Neuronal stem cell (in vitro differentiated cells): Measurements from ENCODE around the gene RGS14.
A peak's percentile ranks its signal among the peaks of the same experiment; 100 is the strongest.

Source experiments
- DNase-seq: peaks from one replicate; pipeline ENCODE4 v3.0.0-alpha.2; 2013; ENCODE audit warnings: low spot score
- H2AFZ ChIP-seq: one replicate; pipeline ENCODE4 v1.6.1; 2013; ENCODE audit warnings: mild to moderate bottlenecking, low read length, inconsistent platforms
- H2AK5ac ChIP-seq: 2 replicates; pipeline ENCODE4 v1.6.1; 2013; ENCODE audit warnings: low read depth, mild to moderate bottlenecking, inconsistent platforms, low read length, moderate library complexity, mixed read lengths
- H2BK120ac ChIP-seq: 2 replicates; pipeline ENCODE4 v1.6.1; 2013; ENCODE audit warnings: low read depth, mild to moderate bottlenecking, inconsistent platforms, low read length, moderate library complexity, mixed read lengths
- H2BK12ac ChIP-seq: one replicate; pipeline ENCODE4 v1.6.1; 2013; ENCODE audit warnings: low read length, inconsistent platforms
- H2BK15ac ChIP-seq: 2 replicates; pipeline ENCODE4 v1.6.1; 2013; ENCODE audit warnings: mild to moderate bottlenecking, low read length, inconsistent platforms, mixed read lengths
- H2BK5ac ChIP-seq: one replicate; pipeline ENCODE4 v1.6.1; 2013; ENCODE audit warnings: inconsistent platforms, mild to moderate bottlenecking, low read length, moderate library complexity
- H3K14ac ChIP-seq: one replicate; pipeline ENCODE4 v1.6.1; 2013; ENCODE audit warnings: low read length, inconsistent platforms
- H3K18ac ChIP-seq: 2 replicates; pipeline ENCODE4 v1.6.1; 2013; ENCODE audit warnings: low read length, inconsistent platforms
- H3K23ac ChIP-seq: 2 replicates; pipeline ENCODE4 v1.6.1; 2013; ENCODE audit warnings: low read depth, mild to moderate bottlenecking, mixed read lengths, low read length, inconsistent platforms; ENCODE audit not compliant: poor library complexity
- H3K27ac ChIP-seq: replicated peaks from 3 replicates; pipeline ENCODE4 v1.5.1; 2013; ENCODE audit warnings: low read length, inconsistent platforms
- H3K27me3 ChIP-seq, 3 experiments: 2 replicates each; pipeline ENCODE4 v1.6.1; 2013; ENCODE audit warnings: low read length in 3 of 3, mild to moderate bottlenecking in 2 of 3, inconsistent platforms in 1 of 3, low read depth in 1 of 3, mixed read lengths in 1 of 3, moderate library complexity in 1 of 3; ENCODE audit not compliant: control insufficient read depth in 3 of 3, insufficient read depth in 3 of 3
- H3K36me3 ChIP-seq, 2 donors: replicated peaks in 1 of 2; 2 replicates each; pipeline ENCODE4 v1.6.1; 2013; ENCODE audit warnings: low read length in 2 of 2; ENCODE audit not compliant: control insufficient read depth in 2 of 2, insufficient read depth in 2 of 2
- H3K4ac ChIP-seq: 2 replicates; pipeline ENCODE4 v1.6.1; 2013; ENCODE audit warnings: inconsistent platforms, mild to moderate bottlenecking, low read length, moderate library complexity
- H3K4me1 ChIP-seq, 2 donors: 1 replicate in 1 of 2; 2 replicates in 1 of 2; pipeline ENCODE4 v1.6.1; 2013; ENCODE audit warnings: low read length in 2 of 2, low read depth in 1 of 2; ENCODE audit not compliant: control insufficient read depth in 2 of 2, insufficient read depth in 1 of 2
- H3K4me2 ChIP-seq: one replicate; pipeline ENCODE4 v1.6.1; 2013; ENCODE audit warnings: mild to moderate bottlenecking, low read length, inconsistent platforms; ENCODE audit not compliant: insufficient read depth, poor library complexity, severe bottlenecking
- H3K4me3 ChIP-seq, 2 donors: 2 replicates each; pipeline ENCODE4 v1.5.1; 2013; ENCODE audit warnings: low read length in 2 of 2, mild to moderate bottlenecking in 2 of 2, inconsistent platforms in 1 of 2, moderate library complexity in 1 of 2
- H3K79me1 ChIP-seq: one replicate; pipeline ENCODE4 v1.6.1; 2013; ENCODE audit warnings: low read depth, mild to moderate bottlenecking, inconsistent platforms, low read length, moderate library complexity
- H3K9ac ChIP-seq: one replicate; pipeline ENCODE4 v1.6.1; 2013; ENCODE audit warnings: mild to moderate bottlenecking, low read depth, low read length, inconsistent platforms; ENCODE audit not compliant: poor library complexity
- H3K9me3 ChIP-seq, 2 donors: replicated peaks in 1 of 2; 2 replicates each; pipeline versions ENCODE3 to v1.6.1; 2013; ENCODE audit warnings: low read length in 2 of 2, mild to moderate bottlenecking in 2 of 2, inconsistent platforms in 1 of 2, low read depth in 1 of 2, mixed read lengths in 1 of 2, moderate library complexity in 1 of 2; ENCODE audit not compliant: control insufficient read depth in 2 of 2, insufficient read depth in 1 of 2
- H4K8ac ChIP-seq: one replicate; pipeline ENCODE4 v1.6.1; 2013; ENCODE audit warnings: low read depth, mild to moderate bottlenecking, inconsistent platforms, low read length, moderate library complexity
- H4K91ac ChIP-seq: one replicate; pipeline ENCODE4 v1.6.1; 2013; ENCODE audit warnings: low read length, low read depth, mild to moderate bottlenecking, inconsistent platforms; ENCODE audit not compliant: poor library complexity
- WGBS, 2 donors: extraction: QIAGEN DNeasy Blood & Tissue Kit; methylation state at CpG; one replicate each; pipeline ENCODE4 v1.1.7; 2013; ENCODE audit warnings: missing lambda C conversion rate in 2 of 2, mixed read lengths in 1 of 2; ENCODE audit not compliant: insufficient read length in 2 of 2, insufficient replicate concordance in 1 of 2; ENCODE audit errors: extremely low coverage in 2 of 2; 5-methylcytosine and 5-hydroxymethylcytosine counted together

Gene RGS14

GRCh38 chr5:177329883-177330282, 27.8 kb upstream of the RGS14 start:
- WGBS, 2 donors, result no CpG with 5 or more reads among the region's 6 CpGs
- no peak overlapping the region for H2AFZ ChIP-seq
- H2BK12ac ChIP-seq, result no peak overlapping the region
- no peak overlapping the region for H3K18ac ChIP-seq
- peaks cover 0 to 7% of the 10 kb centered on the region in 2 donors for H3K4me1 ChIP-seq
- DNase-seq, result no peak
- no peak overlapping the region for H4K8ac ChIP-seq
- no peak overlapping the region for H3K23ac ChIP-seq
- no peak overlapping the region for H3K4me3 ChIP-seq
- no peaks in the 10 kb centered on the region for H3K27me3 ChIP-seq
- no peak overlapping the region for H4K91ac ChIP-seq
- H3K14ac ChIP-seq, result no peak overlapping the region
- no peak overlapping the region for H2BK120ac ChIP-seq
- no peak overlapping the region for H3K9ac ChIP-seq
- H3K27ac ChIP-seq, result no peak overlapping the region
- H2BK5ac ChIP-seq, result no peak overlapping the region
- H2AK5ac ChIP-seq, result no peak overlapping the region
- no peaks in the 10 kb centered on the region for H3K9me3 ChIP-seq
- H3K36me3 ChIP-seq, result peaks cover 17 to 54% of the 10 kb centered on the region in 2 donors
- H3K79me1 ChIP-seq, result no peaks in the 10 kb centered on the region
- no peak overlapping the region for H3K4ac ChIP-seq
- no peak overlapping the region for H2BK15ac ChIP-seq
- no peak overlapping the region for H3K4me2 ChIP-seq

- no peak overlapping the region for H2AFZ ChIP-seq
- no peak overlapping the region for H3K4ac ChIP-seq
- no peak overlapping the region for H3K18ac ChIP-seq
- no peak overlapping the region for H2BK5ac ChIP-seq
- WGBS, 2 donors, result no CpG with 5 or more reads among the region's 27 CpGs
- no peak overlapping the region for H2AK5ac ChIP-seq
- no peak overlapping the region for H2BK15ac ChIP-seq
- H3K36me3 ChIP-seq, result peaks cover 27 to 67% of the 10 kb centered on the region in 2 donors
- H3K4me1 ChIP-seq, result peaks cover 0 to 1% of the 10 kb centered on the region in 2 donors
- H3K23ac ChIP-seq, result no peak overlapping the region
- H2BK12ac ChIP-seq, result no peak overlapping the region
- H3K14ac ChIP-seq, result no peak overlapping the region
- H3K27ac ChIP-seq, result no peak overlapping the region
- H3K4me3 ChIP-seq, result no peak overlapping the region
- no peaks in the 10 kb centered on the region for H3K79me1 ChIP-seq
- no peak overlapping the region for H2BK120ac ChIP-seq
- no peak overlapping the region for H4K91ac ChIP-seq
- no peak overlapping the region for H4K8ac ChIP-seq
- H3K4me2 ChIP-seq, result no peak overlapping the region
- no peak overlapping the region for H3K9ac ChIP-seq
- no peak for DNase-seq
- no peaks in the 10 kb centered on the region for H3K27me3 ChIP-seq
- H3K9me3 ChIP-seq, result no peaks in the 10 kb centered on the region
Observed at GRCh38 chr5:177330991-177331842, 26.5 kb upstream of the RGS14 start.

- Histone ChIP-seq H3K36me3 (peaks cover 36 to 78% of the 10 kb centered on the region in 2 donors), H3K9ac (peak overlapping the region; percentile 55), H2AFZ (no peak overlapping the region), H2BK5ac (peak overlapping the region; percentile 17), H2BK12ac (no peak overlapping the region), H3K23ac (no peak overlapping the region), H4K8ac (no peak overlapping the region), H3K9me3 (no peaks in the 10 kb centered on the region), H3K14ac (no peak overlapping the region), H3K4me1 (no peaks in the 10 kb centered on the region), H3K4me3 (no peak overlapping the region), H3K79me1 (peaks cover 2% of the 10 kb centered on the region), H3K27ac (no peak overlapping the region), H2BK15ac (no peak overlapping the region), H3K4me2 (no peak overlapping the region), H3K27me3 (no peaks in the 10 kb centered on the region), H2AK5ac (no peak overlapping the region), H2BK120ac (no peak overlapping the region), H3K4ac (no peak overlapping the region), H4K91ac (no peak overlapping the region), H3K18ac (no peak overlapping the region)
- no peak for DNase-seq
- no CpG with 5 or more reads among the region's 35 CpGs for WGBS, 2 donors
Observed at GRCh38 chr5:177332031-177332895, 25.5 kb upstream of the RGS14 start.

DNA sequence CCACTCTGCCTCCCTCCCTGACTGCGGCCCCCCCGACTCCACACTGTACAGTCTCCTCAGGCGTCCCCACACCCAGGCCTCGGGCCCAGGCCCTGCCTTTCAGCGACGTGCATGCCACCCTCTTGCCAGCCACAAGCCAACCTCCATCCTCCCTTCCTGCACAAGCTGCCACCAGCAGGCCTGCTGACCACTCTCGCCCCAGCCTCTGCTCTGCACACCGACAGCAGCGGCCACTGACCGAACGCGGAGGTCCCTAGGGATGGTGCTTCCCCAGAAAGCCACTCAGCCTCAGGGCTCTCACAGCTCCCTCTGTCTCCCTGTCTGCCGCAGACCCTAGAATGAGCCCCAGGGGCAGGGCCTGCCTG, 24.8 kb upstream of the RGS14 start:
- Histone ChIP-seq H2AK5ac (no peak overlapping the region), H2BK15ac (no peak overlapping the region), H3K27ac (no peak overlapping the region), H2BK12ac (no peak overlapping the region), H2AFZ (no peak overlapping the region), H3K27me3 (no peaks in the 10 kb centered on the region), H3K4ac (no peak overlapping the region), H2BK120ac (no peak overlapping the region), H3K4me1 (no peaks in the 10 kb centered on the region), H3K4me2 (no peak overlapping the region), H3K4me3 (no peak overlapping the region), H4K91ac (no peak overlapping the region), H3K18ac (peak overlapping the region; percentile 27), H3K9ac (peak overlapping the region; percentile 72), H2BK5ac (no peak overlapping the region), H4K8ac (no peak overlapping the region), H3K23ac (peak overlapping the region; percentile 78), H3K36me3 (peaks cover 41 to 84% of the 10 kb centered on the region in 2 donors), H3K14ac (no peak overlapping the region), H3K9me3 (no peaks in the 10 kb centered on the region), H3K79me1 (peaks cover 4% of the 10 kb centered on the region)
- no CpG with 5 or more reads among the region's 13 CpGs for WGBS, 2 donors
- DNase-seq, result no peak
